HEK293 (cell line): ENCODE results near the gene MYH14.
A peak's percentile ranks its signal among the peaks of the same experiment; 100 is the strongest.

ENCODE experiments used
- CTCF ChIA-PET: fragments of 350-600 bp; formaldehyde crosslinking; extraction: SDS; loops from one replicate; lab custom pipeline; 2021; ENCODE audit warnings: antibody characterized with exemption; lab: Yijun Ruan, JAX
- POLR2A ChIA-PET: fragments of 300-600 bp; formaldehyde crosslinking; extraction: SDS; loops from one replicate; lab custom pipeline; 2020; ENCODE audit warnings: antibody characterized with exemption, inconsistent platforms; lab: Yijun Ruan, JAX
- H3K27ac ChIP-seq: fragments of 200-500 bp; sonication (Bioruptor generic); 2 replicates; pipeline ENCODE4 v1.5.1; 2014; ENCODE audit warnings: low read depth, low read length, control low read depth, inconsistent platforms; ENCODE audit errors: extremely low read depth
- H3K36me3 ChIP-seq, 2 experiments: fragments of 200-500 bp in 1 of 2; sonication (Bioruptor generic) in 1 of 2; 1 replicate in 1 of 2; 2 replicates in 1 of 2; pipeline ENCODE4 v1.5.1; 2014 to 2017; ENCODE audit warnings: inconsistent platforms in 2 of 2, low read length in 2 of 2; ENCODE audit not compliant: control insufficient read depth in 2 of 2, insufficient read depth in 1 of 2
- H3K4me1 ChIP-seq: fragments of 200-500 bp; sonication (Bioruptor generic); 2 replicates; pipeline ENCODE4 v1.5.1; 2014; ENCODE audit warnings: mild to moderate bottlenecking, low read length, inconsistent platforms; ENCODE audit not compliant: control insufficient read depth, insufficient read depth
- H3K4me3 ChIP-seq: 2 replicates; pipeline ENCODE4 v1.5.1; 2011; ENCODE audit warnings: low read depth, mild to moderate bottlenecking, control low read depth, low read length, moderate library complexity
- H3K9me3 ChIP-seq: fragments of 200-500 bp; sonication (Bioruptor generic); 2 replicates; pipeline ENCODE4 v1.5.1; 2014; ENCODE audit warnings: low read depth, low read length, inconsistent platforms; ENCODE audit not compliant: control insufficient read depth, insufficient read depth
- MYNN ChIP-seq: fragments of 450-650 bp; formaldehyde crosslinking; IDR thresholded peaks from 2 replicates; pipeline ENCODE4 v1.5.1; 2016; ENCODE audit warnings: missing biosample characterization, missing genetic modification characterization, borderline replicate concordance
- YY2 ChIP-seq: fragments of 450-650 bp; formaldehyde crosslinking; IDR thresholded peaks from 2 replicates; pipeline ENCODE4 v1.5.1; 2016; ENCODE audit warnings: missing biosample characterization, missing genetic modification characterization
- ZBTB49 ChIP-seq: fragments of 450-650 bp; formaldehyde crosslinking; IDR thresholded peaks from 2 replicates; pipeline ENCODE4 v1.5.1; 2016; ENCODE audit warnings: missing biosample characterization, missing genetic modification characterization, low read depth
- ZNF138 ChIP-seq: fragments of 450-650 bp; formaldehyde crosslinking; IDR thresholded peaks from 2 replicates; pipeline ENCODE4 v1.5.1; 2016; ENCODE audit warnings: missing biosample characterization, missing genetic modification characterization, borderline replicate concordance
- ZNF302 ChIP-seq: fragments of 450-650 bp; formaldehyde crosslinking; IDR thresholded peaks from 2 replicates; pipeline ENCODE4 v1.5.1; 2016; ENCODE audit warnings: missing biosample characterization, missing genetic modification characterization, low read depth
- ZNF354C ChIP-seq: fragments of 450-650 bp; formaldehyde crosslinking; IDR thresholded peaks from 2 replicates; pipeline ENCODE4 v1.5.1; 2016; ENCODE audit warnings: missing biosample characterization, missing genetic modification characterization, low read depth, borderline replicate concordance
- ZNF510 ChIP-seq: fragments of 450-650 bp; formaldehyde crosslinking; IDR thresholded peaks from 2 replicates; pipeline ENCODE4 v1.5.1; 2018; ENCODE audit warnings: mild to moderate bottlenecking, missing genetic modification characterization, missing biosample characterization; ENCODE audit not compliant: insufficient replicate concordance
- ZNF521 ChIP-seq: fragments of 450-650 bp; formaldehyde crosslinking; IDR thresholded peaks from 2 replicates; pipeline ENCODE4 v1.5.1; 2017; ENCODE audit warnings: missing biosample characterization, mild to moderate bottlenecking, missing genetic modification characterization
- ZNF76 ChIP-seq: fragments of 450-650 bp; formaldehyde crosslinking; IDR thresholded peaks from 2 replicates; pipeline ENCODE4; 2016; ENCODE audit warnings: low read depth, missing biosample characterization, missing genetic modification characterization, borderline replicate concordance
- TF ChIP-seq, protein P1 (sequence below): fragments of 450-650 bp; formaldehyde crosslinking; IDR thresholded peaks from 2 replicates; pipeline ENCODE4 v1.5.1; 2016; ENCODE audit warnings: missing biosample characterization, missing genetic modification characterization, borderline replicate concordance

Gene MYH14

DNA sequence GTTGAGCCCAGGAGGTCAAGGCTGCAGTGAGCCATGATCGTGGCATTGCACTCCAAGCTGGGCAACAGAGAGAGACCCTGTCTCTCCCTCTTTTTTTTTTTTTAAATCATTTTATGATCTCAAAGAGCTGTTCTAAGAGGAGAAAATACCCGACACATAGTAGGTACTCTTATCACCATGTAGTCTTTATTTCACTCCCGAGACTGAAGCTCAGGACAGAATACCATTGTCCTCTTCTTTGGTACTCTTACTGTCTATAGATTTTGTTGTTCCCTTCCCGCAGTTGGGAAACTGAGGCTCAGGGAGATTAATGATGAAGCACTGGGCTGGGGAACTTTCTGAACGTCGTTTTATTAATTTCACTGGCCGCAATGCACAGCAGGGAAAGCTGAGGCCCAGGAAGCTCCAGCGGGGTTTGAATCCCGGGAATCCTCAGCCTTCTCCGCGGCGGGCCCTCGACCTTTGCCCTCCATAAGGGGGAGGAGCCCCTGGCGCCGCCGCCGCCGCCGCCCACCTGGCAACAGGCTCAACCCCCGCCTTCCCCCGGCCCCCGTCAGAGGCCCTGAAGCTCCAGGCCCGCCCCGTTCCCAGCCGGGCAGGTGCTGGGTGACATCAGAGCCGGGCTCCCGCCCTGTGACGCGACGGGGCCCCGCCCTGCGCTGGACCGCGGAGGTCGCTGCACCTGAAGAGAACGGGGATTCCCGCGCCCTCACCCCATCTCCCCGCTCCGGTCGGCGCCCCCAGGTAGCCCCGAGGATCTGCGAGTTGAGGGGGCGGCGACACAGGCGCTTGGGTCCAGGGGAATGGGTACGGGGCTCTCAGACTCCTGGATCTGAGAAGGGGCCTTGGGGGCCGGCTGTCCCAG lies 1.6 kb downstream of the MYH14 start (continued):
- TF ChIP-seq, protein P1, sequence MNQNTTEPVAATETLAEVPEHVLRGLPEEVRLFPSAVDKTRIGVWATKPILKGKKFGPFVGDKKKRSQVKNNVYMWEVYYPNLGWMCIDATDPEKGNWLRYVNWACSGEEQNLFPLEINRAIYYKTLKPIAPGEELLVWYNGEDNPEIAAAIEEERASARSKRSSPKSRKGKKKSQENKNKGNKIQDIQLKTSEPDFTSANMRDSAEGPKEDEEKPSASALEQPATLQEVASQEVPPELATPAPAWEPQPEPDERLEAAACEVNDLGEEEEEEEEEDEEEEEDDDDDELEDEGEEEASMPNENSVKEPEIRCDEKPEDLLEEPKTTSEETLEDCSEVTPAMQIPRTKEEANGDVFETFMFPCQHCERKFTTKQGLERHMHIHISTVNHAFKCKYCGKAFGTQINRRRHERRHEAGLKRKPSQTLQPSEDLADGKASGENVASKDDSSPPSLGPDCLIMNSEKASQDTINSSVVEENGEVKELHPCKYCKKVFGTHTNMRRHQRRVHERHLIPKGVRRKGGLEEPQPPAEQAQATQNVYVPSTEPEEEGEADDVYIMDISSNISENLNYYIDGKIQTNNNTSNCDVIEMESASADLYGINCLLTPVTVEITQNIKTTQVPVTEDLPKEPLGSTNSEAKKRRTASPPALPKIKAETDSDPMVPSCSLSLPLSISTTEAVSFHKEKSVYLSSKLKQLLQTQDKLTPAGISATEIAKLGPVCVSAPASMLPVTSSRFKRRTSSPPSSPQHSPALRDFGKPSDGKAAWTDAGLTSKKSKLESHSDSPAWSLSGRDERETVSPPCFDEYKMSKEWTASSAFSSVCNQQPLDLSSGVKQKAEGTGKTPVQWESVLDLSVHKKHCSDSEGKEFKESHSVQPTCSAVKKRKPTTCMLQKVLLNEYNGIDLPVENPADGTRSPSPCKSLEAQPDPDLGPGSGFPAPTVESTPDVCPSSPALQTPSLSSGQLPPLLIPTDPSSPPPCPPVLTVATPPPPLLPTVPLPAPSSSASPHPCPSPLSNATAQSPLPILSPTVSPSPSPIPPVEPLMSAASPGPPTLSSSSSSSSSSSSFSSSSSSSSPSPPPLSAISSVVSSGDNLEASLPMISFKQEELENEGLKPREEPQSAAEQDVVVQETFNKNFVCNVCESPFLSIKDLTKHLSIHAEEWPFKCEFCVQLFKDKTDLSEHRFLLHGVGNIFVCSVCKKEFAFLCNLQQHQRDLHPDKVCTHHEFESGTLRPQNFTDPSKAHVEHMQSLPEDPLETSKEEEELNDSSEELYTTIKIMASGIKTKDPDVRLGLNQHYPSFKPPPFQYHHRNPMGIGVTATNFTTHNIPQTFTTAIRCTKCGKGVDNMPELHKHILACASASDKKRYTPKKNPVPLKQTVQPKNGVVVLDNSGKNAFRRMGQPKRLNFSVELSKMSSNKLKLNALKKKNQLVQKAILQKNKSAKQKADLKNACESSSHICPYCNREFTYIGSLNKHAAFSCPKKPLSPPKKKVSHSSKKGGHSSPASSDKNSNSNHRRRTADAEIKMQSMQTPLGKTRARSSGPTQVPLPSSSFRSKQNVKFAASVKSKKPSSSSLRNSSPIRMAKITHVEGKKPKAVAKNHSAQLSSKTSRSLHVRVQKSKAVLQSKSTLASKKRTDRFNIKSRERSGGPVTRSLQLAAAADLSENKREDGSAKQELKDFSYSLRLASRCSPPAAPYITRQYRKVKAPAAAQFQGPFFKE = no peak
- no peak for TF ChIP-seq ZNF521 (tag by site-specific recombination)
- TF ChIP-seq MYNN (tag by site-specific recombination) = no peak
- no peak for TF ChIP-seq ZNF354C (tag by site-specific recombination)
- TF ChIP-seq ZNF302 (tag by site-specific recombination) = no peak

- Histone ChIP-seq H3K4me3 (peak overlapping the region; percentile 42), H3K9me3 (no peaks in the 10 kb centered on the region), H3K4me1 (0 out of 2 replicates have a peak, but pooled peaks cover 3% of the 10 kb centered on the region), H3K27ac (no peak overlapping the region), H3K36me3 (peaks cover 0 to 3% of the 10 kb centered on the region in 2 experiments; a peak in 1 of 3 replicates)
- POLR2A ChIA-PET = interaction anchor here (1.3 kb wide), 1 partner anchor 39 kb away, joined by 3 read pairs; no protein-coding TSS in a partner anchor
- CTCF ChIA-PET = interaction anchor here (0.6 to 1.4 kb wide), 2 partner anchors 8 to 11 kb away, joined by 3 to 5 read pairs; no protein-coding TSS in a partner anchor
- TF ChIP-seq ZNF76 (tag by site-specific recombination) = no peak
- no peak for TF ChIP-seq YY2 (tag by site-specific recombination)
- TF ChIP-seq ZBTB49 (tag by site-specific recombination) = no peak
- TF ChIP-seq ZNF138 (tag by site-specific recombination) = no peak
Observed at GRCh38 chr19:50205681-50206138, 2.3 kb downstream of the MYH14 start.

DNA sequence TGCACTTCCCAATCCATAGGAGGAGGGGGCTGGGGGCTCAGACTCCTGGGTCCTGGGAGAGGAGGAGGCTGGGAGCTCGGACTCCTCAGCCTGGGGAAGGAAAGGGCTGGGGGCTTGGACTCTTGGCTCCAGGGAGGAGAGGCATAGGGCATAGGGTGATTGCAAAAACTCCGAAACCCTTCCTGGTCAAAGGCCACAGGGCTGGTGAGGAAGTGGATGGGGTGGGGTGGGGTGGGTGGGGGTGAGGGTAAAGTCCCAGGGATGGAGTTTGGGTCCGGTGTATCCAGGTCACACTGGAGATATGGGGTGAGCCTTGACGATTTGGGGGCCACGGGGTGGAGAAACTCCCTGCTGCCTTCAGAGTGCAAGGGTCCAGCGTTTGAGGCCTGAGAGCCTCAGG lies 2.8 kb downstream of the MYH14 start:
- Histone ChIP-seq H3K4me1 (0 out of 2 replicates have a peak, but pooled peaks cover 3% of the 10 kb centered on the region), H3K36me3 (peaks cover 0 to 8% of the 10 kb centered on the region in 2 experiments; a peak in 1 of 3 replicates), H3K4me3 (no peak overlapping the region), H3K27ac (no peak overlapping the region), H3K9me3 (no peaks in the 10 kb centered on the region)
- no peak for TF ChIP-seq ZNF138 (tag by site-specific recombination)
- no peak for TF ChIP-seq ZNF510 (tag by site-specific recombination)
- POLR2A ChIA-PET = no interaction called here
- CTCF ChIA-PET = no interaction called here
